ENCODE data around the gene MED14. TPM values are rescaled to one million over a fixed set of nuclear protein-coding genes. Genes with fewer than 3 reads are reported as not detected.

Gene MED14
- total and polyA plus RNA-seq, 2 of the 13 experiments (the other 11 are each of a cell fraction or from before 2014, with no cell fraction given): 10.2 to 16.3 TPM

DNA sequence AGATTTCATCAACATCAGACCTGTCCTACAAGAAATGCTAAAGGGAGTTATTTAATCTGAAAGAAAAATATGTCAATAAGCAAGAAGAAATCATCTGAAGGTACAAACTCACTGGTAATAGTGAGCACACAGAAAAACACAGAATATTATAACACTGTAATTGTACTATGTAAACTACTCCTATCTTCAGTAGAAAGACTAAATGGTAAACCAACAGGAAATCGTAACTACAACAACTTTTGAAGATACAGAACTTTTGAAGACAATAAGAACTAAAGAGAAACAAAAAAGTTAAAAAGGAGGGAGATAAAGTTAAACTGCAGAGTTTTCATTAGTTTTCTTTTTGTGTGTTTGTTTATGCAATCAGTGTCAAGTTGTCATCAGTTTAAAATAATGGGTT is 12.4 kb downstream of the MED14 start (continued):
- TF ChIP-seq, protein P1, sequence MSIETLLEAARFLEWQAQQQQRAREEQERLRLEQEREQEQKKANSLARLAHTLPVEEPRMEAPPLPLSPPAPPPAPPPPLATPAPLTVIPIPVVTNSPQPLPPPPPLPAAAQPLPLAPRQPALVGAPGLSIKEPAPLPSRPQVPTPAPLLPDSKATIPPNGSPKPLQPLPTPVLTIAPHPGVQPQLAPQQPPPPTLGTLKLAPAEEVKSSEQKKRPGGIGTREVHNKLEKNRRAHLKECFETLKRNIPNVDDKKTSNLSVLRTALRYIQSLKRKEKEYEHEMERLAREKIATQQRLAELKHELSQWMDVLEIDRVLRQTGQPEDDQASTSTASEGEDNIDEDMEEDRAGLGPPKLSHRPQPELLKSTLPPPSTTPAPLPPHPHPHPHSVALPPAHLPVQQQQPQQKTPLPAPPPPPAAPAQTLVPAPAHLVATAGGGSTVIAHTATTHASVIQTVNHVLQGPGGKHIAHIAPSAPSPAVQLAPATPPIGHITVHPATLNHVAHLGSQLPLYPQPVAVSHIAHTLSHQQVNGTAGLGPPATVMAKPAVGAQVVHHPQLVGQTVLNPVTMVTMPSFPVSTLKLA (IDR thresholded peaks at IDR 0.05): no peak
- TF ChIP-seq, protein P2, sequence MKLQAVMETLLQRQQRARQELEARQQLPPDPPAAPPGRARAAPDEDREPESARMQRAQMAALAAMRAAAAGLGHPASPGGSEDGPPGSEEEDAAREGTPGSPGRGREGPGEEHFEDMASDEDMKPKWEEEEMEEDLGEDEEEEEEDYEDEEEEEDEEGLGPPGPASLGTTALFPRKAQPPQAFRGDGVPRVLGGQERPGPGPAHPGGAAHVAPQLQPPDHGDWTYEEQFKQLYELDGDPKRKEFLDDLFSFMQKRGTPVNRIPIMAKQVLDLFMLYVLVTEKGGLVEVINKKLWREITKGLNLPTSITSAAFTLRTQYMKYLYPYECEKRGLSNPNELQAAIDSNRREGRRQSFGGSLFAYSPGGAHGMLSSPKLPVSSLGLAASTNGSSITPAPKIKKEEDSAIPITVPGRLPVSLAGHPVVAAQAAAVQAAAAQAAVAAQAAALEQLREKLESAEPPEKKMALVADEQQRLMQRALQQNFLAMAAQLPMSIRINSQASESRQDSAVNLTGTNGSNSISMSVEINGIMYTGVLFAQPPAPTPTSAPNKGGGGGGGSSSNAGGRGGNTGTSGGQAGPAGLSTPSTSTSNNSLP (IDR thresholded peaks at IDR 0.05; ENCODE audit: low read depth, low read length): no peak

DNA sequence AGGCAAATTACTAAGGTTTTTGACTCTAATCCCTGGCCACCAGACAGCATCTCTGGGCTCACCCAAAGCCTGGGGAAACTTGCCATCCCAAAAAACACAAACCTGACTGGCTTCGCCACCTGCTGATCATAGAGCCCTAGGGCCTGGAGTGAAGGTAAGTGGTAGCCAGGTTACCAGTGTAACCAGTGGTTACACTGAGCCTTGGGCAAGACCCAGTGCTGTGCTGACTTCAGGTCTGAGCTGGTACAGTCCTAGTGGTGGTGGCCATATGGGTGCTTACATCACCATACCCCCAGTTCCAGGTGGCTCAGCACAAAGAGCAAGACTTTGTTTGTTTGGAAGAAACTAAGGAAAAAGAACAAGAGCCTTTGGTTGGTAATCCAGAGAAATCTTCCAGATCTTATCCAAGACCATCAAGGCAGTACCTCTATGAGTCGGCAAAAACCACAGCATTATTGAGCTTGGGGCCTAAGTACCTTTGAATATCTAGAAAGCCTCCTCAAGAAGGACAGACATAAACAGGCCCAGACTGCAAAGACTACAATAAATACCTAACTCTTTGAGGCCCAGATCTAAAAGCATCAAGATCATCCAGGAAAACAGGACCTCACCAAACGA is 13.7 kb downstream of the MED14 start:
- POLR2A ChIA-PET: no interaction called here
- H3K4me3 ChIP-seq (replicated peaks in 1 of 3; ENCODE audit: insufficient read depth in 1 of 3, low read depth in 2 of 3, low read length in 3 of 3): no peak overlapping the region
- no peak overlapping the region for H3K27ac ChIP-seq (ENCODE audit: extremely low read length, insufficient read depth, low read length)
- DNase-seq (ENCODE audit: low spot score) (no peak), FAIRE-seq (no peak), ATAC-seq (no peak)
- peaks cover 17% of the 10 kb centered on the region; the same call in 1 of the 2 replicates for H3K4me1 ChIP-seq (ENCODE audit: insufficient read depth, low read length)
- TF ChIP-seq, protein P3, sequence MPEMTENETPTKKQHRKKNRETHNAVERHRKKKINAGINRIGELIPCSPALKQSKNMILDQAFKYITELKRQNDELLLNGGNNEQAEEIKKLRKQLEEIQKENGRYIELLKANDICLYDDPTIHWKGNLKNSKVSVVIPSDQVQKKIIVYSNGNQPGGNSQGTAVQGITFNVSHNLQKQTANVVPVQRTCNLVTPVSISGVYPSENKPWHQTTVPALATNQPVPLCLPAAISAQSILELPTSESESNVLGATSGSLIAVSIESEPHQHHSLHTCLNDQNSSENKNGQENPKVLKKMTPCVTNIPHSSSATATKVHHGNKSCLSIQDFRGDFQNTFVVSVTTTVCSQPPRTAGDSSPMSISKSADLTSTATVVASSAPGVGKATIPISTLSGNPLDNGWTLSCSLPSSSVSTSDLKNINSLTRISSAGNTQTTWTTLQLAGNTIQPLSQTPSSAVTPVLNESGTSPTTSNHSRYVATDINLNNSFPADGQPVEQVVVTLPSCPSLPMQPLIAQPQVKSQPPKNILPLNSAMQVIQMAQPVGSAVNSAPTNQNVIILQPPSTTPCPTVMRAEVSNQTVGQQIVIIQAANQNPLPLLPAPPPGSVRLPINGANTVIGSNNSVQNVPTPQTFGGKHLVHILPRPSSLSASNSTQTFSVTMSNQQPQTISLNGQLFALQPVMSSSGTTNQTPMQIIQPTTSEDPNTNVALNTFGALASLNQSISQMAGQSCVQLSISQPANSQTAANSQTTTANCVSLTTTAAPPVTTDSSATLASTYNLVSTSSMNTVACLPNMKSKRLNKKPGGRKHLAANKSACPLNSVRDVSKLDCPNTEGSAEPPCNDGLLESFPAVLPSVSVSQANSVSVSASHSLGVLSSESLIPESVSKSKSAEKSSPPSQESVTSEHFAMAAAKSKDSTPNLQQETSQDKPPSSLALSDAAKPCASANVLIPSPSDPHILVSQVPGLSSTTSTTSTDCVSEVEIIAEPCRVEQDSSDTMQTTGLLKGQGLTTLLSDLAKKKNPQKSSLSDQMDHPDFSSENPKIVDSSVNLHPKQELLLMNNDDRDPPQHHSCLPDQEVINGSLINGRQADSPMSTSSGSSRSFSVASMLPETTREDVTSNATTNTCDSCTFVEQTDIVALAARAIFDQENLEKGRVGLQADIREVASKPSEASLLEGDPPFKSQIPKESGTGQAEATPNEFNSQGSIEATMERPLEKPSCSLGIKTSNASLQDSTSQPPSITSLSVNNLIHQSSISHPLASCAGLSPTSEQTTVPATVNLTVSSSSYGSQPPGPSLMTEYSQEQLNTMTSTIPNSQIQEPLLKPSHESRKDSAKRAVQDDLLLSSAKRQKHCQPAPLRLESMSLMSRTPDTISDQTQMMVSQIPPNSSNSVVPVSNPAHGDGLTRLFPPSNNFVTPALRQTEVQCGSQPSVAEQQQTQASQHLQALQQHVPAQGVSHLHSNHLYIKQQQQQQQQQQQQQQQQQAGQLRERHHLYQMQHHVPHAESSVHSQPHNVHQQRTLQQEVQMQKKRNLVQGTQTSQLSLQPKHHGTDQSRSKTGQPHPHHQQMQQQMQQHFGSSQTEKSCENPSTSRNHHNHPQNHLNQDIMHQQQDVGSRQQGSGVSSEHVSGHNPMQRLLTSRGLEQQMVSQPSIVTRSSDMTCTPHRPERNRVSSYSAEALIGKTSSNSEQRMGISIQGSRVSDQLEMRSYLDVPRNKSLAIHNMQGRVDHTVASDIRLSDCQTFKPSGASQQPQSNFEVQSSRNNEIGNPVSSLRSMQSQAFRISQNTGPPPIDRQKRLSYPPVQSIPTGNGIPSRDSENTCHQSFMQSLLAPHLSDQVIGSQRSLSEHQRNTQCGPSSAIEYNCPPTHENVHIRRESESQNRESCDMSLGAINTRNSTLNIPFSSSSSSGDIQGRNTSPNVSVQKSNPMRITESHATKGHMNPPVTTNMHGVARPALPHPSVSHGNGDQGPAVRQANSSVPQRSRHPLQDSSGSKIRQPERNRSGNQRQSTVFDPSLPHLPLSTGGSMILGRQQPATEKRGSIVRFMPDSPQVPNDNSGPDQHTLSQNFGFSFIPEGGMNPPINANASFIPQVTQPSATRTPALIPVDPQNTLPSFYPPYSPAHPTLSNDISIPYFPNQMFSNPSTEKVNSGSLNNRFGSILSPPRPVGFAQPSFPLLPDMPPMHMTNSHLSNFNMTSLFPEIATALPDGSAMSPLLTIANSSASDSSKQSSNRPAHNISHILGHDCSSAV (CRISPR knock-in tag; IDR thresholded peaks at IDR 0.05; ENCODE audit: borderline replicate concordance): no peak
- no peak overlapping the region for H2AFZ ChIP-seq (ENCODE audit: low read length)
- in situ Hi-C loops (cut with HindIII; ENCODE audit: extremely low pct_ligation_motif_present, low pct_unique_long_range_greater_than_20kb): no loop called here
- no peak overlapping the region for H3K9ac ChIP-seq (ENCODE audit: insufficient read depth, low read depth, low read length)
- no peak overlapping the region for H3K4me2 ChIP-seq (ENCODE audit: low read depth, low read length)
- WGBS (ENCODE audit: low lambda C conversion rate): 98% methylated on average over 3 of the region's 3 CpGs
- CTCF ChIA-PET (ENCODE audit: low intra/inter-chr PET ratio, low total read pairs): no interaction called here
- BruUV-seq (replicated peaks): no TSS peak
- H3K9me3 ChIP-seq (ENCODE audit: low read length): no peaks in the 10 kb centered on the region
- H4K20me1 ChIP-seq (ENCODE audit: insufficient read depth, low read length): no peaks in the 10 kb centered on the region
- H3K27me3 ChIP-seq (ENCODE audit: control insufficient read depth in 1 of 2, insufficient read depth in 2 of 2, low read length in 2 of 2): no peaks in the 10 kb centered on the region
- peaks cover 24% of the 10 kb centered on the region for H3K79me2 ChIP-seq (ENCODE audit: insufficient read depth, low read length)
- H3K36me3 ChIP-seq (replicated peaks in 1 of 2; ENCODE audit: control insufficient read depth in 1 of 2, insufficient read depth in 2 of 2, low read length in 2 of 2): peaks cover 0 to 12% of the 10 kb centered on the region in 2 experiments; a peak in 4 of 5 replicates
- intact Hi-C loops (cut with micrococcal nuclease; ENCODE audit: unreplicated experiment): no loop called here

Measured in HepG2 (cell line).